GM19351 (cell line): ENCODE data around the gene CDC42SE2.
A peak's percentile ranks its signal among the peaks of the same experiment; 100 is the strongest.
"Not testable (repeated sequence)": the region's sequence is repeated elsewhere in the genome, so short reads cannot be mapped to it uniquely, and the experiment has no call there.

Experiments
- ATAC-seq: cut with Tn5 transposase; IDR thresholded peaks from one replicate; pipeline ENCODE4 v1.9.1; 2021; ENCODE audit warnings: mild to moderate bottlenecking, moderate library complexity; ENCODE audit not compliant: unreplicated experiment

The CDC42SE2 gene

DNA sequence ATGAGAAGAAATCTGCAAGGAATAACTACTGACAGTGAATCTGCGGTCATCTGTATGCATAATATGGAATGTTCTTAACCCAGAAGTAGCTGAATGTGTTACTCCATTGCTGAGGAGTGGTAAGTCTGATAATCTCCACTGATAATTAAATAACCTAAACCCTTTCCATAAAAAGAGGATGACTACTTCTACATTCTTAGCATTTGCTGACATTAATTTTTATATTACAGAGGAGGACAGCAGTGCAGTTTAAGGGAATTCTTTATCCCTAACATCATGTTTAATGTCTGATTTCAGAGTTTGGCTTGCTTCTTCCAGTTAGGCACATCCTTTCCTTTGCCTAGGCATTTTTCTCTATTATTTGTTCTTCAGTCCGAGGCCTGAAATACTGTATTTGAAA is 52.2 kb downstream of the CDC42SE2 start:
- no peak for ATAC-seq

DNA sequence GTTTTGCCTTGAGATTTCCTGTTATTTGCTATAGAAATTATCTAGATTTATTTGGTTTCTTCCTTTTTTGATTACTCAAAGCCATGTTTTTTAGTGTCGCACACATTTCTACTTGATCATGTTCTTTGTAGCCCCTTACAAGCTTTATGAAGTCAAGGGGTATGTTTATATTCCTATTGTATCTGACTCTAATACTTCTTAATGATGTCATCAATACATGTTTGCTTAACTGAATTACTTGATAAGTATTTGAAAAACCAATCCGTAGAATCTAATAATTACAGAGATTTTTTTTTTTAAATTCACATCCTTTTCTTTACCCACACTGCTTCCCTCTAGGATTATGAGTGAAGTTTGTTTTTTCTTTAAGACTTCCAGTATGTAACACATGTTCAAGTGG is 53.0 kb downstream of the CDC42SE2 start:
- no peak for ATAC-seq

DNA sequence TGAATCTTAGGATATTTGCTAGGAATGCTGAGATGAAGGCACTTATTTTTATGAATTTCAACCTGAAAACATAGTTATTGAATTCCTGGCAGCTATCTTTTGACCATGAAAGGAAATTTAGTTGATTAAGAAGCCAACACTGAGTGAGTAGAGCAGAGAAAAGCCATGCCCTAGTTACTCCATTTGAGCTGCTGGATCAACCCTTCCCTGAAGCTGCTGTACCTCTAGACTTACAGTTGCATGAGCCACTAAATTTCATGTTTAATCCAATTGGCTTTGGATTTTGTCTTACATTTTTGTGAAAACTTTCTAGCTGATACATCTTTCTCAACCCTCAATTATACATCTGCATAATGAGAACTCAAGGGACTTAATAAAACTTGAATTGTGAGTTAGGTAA is 54.6 kb downstream of the CDC42SE2 start:
- no peak for ATAC-seq

DNA sequence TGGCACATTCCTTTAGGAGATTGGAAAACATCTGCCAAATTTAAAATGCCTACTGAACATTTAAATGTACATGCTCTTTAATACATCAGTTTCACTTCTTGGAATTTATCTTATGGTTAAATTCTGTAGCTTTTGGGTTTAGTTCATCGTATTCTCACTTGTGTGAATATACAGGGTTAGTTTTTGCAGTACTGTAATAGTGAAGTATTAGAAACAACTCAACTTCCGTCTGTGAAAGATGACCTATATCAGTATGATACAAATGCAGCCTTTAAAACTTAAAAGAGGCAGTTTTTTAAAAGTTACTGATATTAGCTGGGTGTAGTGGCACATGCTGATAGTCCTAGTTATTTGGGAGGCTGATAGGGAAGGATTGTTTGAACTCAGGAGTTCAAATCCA is 57.2 kb downstream of the CDC42SE2 start:
- peak; percentile 42 for ATAC-seq

DNA sequence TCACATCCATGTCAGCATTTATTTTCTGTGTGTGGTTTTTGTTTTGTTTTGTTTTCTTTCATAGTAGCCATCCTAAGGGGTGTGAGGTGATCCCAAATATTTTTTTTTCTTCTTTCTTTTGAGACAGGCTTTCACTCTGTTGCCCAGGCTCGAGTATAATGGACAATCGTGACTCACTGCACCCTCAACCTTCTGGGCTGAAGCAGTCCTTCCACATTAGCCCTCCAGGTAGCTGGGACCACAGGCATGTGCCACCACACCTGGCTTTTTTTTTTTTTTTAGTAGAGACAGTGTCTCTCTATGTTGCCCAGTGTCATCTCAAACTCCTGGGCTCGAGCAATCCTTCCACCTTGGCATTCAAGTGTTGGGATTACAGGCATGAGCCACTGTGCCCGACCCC is 59.1 kb downstream of the CDC42SE2 start:
- ATAC-seq: no peak

DNA sequence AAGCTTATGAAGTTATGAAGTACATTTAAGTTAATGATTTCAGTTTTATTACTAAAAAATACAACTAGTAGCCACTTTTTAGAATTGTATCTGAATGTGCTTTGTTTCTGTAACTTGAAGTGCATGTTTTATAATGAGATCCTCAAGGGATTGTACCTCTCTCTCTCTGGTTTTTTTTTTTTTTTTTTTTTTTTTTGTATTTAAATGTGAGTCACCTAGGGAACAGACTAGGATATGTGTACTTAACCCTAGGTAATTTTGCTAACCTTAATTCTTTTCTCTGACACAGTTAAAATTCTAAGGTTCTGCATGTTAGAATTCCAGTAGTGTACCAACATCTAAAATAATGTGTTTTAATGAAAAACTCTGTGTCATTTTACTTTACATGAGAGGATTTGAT is 59.5 kb downstream of the CDC42SE2 start:
- no peak for ATAC-seq

DNA sequence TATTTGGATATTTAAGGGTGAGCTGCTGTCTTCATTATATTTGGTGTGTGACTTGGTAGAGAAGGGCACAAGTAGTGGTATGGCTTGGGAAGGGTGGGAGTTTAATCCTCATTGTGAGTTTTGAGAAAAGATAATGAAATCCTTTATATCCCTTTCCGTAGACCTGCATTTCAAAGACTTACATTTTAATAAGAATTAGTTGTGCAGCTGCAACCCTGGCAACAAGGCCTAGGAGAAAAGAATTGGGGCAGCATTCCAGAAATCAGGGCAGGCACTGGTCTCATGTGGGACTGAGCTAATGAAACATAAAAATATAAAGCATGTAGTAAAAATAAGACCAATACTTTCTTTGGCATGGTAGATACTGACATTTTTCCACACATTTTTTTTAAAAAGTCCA is 60.5 kb downstream of the CDC42SE2 start:
- no peak for ATAC-seq

DNA sequence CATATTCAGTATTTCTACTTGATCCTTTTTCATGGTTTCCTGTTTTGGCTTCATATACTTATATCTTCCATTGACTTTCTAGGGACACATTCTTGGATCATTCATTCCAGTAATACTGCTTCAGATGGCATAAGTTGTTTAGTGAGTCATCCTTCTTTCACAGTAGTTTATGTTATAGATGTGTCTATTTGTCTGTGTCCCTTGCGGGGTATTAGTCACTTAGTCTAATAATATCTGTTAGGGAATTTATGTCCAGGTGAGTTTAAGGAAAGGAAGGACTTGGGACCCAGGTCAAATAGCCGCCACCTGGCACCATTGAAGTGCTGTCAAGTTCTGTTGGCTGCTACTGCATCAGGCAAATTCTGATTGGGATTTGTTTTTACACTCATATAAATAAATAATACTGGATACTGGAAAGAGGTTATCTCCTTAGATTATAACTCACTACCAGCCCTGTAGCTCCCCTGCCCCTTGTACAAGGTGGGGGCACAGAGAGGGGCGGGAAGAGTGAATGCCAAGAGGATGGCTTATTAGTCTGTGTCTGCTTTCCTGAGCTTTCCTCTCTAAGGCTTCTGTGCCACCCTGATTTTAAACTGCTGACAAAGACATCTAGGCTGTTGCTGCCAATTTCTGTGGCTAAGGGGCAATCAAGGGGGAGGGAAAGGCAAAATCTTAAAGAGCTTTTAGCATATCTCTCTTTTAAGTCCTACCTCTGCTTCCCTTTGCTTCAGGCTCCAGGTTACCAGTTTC is 64.9 kb downstream of the CDC42SE2 start:
- no peak for ATAC-seq

DNA sequence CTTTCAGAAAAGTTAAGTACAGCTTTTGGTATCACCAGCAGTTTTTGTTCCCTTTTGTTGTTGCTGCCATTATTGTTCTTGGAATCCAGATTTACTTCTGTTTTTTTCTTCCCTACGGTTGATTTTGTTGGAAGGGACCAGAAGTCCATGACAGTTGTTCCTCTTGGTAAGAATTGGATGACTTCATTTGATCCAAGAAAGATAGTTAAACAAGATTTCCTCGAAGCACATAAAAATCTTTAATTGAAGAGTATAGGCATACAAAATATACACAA is 65.4 kb downstream of the CDC42SE2 start:
- no peak for ATAC-seq

DNA sequence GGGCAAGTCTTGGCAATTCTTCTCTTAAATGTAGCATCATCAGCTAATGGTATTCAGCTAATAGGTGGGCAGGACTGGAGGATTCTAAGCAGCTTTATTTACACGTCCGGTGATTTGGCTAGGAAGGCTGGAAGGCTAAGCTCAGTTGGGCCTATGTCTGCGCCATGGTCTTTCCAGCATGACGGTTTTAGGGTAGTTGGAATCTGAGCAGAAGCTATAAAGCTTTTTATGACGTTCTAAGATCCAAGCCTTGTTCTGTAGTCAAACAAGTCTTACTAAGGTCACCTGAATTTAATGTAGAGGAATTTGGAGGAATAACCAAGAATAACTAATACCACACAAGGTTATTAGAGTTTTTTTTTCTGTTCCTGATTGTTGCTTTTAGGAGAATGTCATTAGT is 66.2 kb downstream of the CDC42SE2 start:
- ATAC-seq: no peak

DNA sequence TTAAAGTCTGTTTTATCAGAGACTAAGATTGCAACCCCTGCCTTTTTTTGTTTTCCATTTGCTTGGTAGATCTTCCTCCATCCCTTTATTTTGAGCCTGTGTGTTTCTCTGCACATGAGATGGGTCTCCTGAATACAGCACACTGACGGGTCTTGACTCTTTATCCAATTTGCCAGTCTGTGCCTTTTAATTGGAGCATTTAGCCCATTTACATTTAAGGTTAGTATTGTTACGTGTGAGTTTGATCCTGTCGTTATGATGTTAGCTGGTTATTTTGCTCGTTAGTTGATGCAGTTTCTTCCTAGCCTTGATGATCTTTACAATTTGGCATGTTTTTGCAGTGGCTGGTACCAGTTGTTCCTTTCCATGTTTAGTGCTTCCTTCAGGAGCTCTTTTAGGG is 71.9 kb downstream of the CDC42SE2 start:
- not testable (repeated sequence) for ATAC-seq

DNA sequence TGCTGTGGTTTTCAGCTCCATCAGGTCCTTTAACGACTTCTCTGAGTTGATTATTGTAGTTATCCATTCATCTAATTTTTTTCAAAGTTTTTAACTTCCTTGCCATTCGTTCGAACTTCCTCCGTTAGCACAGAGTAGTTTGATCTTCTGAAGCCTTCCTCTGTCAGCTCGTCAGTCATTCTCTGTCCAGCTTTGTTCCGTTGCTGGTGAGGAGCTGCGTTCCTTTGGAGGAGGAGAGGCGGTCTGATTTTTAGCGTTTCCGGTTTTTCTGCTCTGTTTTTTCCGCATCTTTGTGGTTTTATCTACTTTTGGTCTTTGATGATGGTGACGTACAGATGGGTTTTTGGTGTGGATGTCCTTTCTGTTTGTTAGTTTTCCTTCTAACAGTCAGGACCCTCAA is 72.9 kb downstream of the CDC42SE2 start:
- not testable (repeated sequence) for ATAC-seq

DNA sequence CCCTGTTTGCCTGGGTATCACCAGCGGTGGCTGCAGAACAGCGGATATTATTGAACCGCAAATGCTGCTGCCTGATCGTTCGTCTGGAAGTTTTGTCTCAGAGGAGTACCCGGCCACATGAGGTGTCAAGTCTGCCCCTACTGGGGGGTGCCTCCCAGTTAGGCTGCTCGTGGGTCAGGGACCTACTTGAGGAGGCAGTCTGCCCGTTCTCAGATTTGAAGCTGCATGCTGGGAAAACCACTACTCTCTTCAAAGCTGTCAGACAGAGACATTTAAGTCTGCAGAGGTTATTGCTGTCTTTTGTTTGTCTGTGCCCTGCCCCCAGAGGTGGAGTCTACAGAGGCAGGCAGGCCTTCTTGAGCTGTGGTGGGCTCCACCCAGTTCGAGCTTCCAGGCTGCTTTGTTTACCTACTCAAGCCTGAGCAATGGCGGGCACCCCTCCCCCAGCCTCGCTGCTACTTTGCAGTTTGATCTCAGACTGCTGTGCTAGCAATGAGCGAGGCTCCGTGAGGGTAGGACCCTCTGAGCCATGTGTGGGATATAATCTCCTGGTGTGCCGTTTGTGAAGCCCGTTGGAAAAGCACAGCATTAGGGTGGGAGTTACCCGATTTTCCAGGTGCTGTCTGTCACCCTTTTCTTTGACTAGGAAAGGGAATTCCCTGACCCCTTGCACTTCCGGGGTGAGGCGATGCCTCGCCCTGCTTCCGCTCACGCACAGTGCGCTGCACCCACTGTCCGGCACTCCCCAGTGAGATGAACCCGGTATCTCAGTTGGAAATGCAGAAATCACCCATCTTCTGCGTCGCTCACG is 73.6 kb downstream of the CDC42SE2 start:
- ATAC-seq: not testable (repeated sequence)

DNA sequence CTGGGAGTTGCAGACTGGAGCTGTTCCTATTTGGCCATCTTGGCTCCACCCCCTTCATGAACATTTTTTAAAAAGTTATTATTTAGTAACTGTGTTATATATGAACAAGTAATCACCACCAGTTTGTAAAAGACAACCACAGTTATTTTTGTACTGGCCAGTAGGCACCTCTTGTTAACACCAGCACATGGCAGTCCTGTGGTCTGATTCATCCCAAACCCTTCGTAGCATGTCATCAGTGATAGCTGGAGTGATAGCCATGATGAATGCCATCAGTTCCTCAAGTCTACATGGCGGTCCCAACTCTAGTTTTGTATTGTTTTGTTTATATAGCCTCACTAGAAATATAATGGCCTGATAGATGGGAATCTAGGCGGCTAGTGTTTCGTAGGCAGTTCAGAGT is 74.2 kb downstream of the CDC42SE2 start:
- ATAC-seq: no peak

DNA sequence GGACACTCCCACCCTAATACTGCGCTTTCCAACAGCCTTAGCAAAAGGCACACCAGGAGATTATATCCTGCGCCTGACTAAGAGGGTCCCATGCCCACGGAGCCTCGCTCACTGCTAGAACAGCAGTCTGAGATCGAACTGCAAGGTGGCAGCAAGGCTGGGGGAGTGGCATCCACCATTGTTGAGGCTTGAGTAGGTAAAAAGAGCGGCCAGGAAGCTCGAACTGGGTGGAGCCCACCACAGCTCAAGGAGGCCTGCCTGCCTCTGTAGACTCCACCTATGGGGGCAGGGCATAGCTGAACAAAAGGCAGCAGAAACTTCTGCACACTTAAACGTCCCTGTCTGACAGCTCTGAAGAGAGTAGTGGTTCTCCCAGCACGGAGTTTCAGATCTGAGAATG is 80.4 kb downstream of the CDC42SE2 start:
- not testable (repeated sequence) for ATAC-seq

DNA sequence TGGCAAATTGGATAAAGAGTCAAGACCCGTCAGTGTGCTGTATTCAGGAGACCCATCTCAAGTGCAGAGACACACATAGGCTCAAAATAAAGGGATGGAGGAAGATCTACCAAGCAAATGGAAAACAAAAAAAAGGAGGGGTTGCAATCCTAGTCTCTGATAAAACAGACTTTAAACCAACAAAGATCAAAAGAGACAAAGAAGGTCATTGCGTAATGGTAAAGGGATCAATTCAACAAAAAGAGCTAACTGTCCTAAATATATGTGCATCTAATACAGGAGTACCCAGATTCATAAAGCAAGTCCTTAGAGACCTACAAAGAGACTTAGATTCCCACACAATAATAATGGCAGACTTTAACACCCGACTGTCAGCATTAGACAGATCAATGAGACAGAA is 82.4 kb downstream of the CDC42SE2 start:
- ATAC-seq: not testable (repeated sequence)

DNA sequence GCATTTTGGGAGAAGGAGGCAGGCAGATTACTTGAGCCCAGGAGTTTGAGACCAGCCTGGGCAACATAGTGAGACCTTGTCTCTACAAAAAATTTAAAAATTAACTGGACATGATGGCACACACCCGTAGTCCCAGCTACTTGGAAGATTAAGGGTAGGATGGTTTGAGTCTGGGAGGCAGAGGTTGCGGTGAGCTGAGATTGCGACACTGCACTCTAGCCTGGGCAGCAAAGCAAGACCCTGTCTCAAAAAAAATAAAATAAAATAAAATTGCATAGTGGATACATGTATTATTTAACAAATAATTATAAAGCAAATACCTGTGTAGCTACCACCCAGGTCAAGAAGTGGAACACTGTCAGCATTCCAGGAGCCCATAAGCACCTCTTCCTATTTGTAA is 90.1 kb downstream of the CDC42SE2 start:
- no peak for ATAC-seq

DNA sequence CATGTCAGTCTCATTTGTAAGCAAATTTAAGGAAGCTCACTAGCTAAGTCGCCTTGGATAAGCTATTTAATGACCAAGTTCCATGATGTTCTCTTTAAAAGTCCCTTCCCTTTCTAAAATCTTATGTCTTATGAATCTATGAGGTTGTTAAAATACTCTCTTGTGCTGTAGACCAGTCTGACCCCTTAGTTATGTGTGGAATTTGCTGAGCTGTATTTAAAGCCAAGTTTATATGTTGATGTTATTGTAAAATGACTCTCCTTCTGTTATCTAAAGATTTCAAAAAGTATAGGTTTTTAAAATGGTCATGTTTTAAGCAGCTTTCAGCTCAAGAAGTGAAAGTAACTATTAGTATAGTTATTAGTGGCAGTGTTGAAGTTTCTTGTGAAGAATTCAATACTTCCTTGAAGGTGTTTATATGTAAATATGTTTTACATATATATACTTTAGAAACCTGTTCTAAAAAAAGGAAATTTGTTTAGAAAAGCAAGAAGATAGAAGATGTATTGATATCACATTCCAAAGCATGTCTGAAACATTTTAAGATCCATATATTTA is 92.2 kb downstream of the CDC42SE2 start:
- peak; percentile 51 for ATAC-seq

DNA sequence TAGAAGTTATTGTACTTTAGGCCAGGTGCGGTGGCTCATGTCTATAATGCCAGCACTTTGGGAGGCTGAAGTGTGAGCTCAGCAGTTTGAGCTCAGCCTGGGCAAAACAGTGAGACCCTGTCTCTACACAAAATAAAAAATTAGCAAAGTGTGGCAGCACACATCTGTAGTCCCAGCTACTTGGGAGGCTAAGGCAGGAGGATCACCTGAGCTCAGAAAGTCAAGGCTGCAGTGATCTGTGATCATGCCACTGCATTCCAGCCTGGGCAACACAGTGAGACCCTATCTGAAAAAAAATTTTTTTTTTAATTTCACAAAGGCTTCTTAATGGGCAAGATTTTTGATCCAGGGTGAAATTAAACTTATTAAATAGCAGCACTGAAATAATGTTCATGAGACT is 92.8 kb downstream of the CDC42SE2 start:
- ATAC-seq: no peak

DNA sequence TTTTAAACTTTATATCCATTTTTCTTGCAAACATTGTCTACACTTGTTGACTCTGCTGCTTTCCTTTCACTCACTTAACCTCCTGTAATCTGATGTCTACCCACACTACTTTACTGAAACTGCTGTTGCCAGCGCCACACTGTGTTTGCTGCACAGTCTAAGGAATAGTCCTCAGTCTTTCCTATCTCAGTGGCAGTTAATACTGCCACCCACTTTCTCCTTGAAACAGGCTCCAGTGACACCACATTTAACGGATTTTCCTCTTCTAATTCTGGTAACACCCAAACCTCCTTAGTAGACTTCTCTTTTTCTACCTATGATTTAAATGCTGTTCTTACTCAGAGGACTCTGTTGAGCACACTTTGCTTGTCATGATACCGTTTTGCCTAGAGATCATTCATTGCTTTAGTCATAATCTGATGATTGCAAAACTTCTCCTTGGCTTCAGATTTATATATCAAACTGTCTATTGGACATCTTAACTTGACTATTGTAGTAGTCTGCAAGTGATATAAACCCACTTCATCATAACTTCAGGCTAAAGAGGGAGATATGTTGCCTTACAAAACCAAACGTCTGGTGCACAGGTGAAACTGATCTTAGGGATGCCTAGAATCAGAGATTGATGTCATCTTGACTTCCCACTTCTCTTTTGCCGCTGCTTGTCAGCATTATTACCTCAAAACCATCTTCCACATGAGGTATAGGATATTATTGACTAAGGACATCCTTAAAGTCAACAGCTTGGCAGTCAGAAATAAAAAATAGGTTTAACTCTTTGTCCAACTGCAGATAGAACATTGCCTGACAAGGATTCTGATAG is 94.1 kb downstream of the CDC42SE2 start:
- ATAC-seq: peak; percentile 58

DNA sequence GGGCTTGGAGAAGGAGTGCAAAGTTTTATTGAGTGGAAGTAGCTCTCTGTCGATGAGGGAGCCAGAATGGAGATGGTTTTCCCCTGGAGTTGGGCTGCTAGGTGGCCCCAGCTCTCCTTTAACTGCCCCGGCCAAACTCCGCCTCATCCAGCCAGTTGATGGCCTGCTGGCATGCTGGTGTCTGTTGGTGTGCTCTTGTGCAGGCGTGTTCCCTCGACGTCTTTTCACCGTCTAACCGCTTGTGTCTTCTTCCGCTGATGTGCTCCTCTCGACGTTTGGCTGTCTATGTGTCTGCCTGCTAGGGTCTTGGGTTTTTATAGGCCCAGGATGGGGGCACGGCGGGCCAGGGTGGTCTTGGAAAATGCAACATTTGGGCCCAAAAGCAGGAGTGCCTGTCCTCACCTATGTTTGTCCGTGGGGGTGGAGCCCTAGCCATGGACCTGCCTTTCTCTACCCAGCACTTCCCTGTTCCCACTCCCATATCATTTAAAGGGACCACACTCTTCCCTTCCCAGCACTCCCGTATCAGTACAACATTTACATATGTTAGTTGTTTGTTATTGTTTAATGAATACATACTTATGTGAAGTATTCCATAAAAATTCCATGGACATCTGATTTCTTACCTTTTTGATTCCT is 97.9 kb downstream of the CDC42SE2 start:
- no peak for ATAC-seq
